GM20000 (cell line): Measurements from ENCODE around the gene NAV1.

Experiments used
- DNase-seq: peaks from one replicate; pipeline ENCODE4 v3.0.0; 2012; ENCODE audit warnings: low spot score
- TF ChIP-seq, protein P1 (sequence below): IDR thresholded peaks from 2 replicates; pipeline ENCODE4 v1.5.1; 2012; ENCODE audit warnings: mild to moderate bottlenecking, control low read depth; ENCODE audit errors: extremely low read depth, missing control alignments

NAV1 gene

DNA sequence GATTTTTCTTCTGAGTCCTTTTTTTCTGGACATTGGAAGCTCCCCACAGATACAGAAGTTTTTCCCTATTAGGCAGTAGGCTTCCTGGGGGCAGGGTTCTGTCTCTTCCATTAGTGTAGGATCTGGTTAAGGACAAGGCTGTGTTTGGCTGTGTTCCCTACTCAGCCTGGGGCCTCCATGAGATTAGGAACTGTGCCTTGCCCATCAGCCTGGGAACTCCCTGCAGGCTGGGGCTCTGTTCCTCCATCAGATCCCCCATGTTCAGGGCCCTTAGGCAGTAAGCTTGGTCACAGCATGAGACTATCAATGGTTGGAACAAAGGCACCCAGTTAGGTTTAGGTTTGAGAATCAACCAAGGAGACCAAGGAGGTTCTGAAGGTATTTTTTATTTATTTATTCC is 22.7 kb downstream of the NAV1 start:
- DNase-seq = no peak
- TF ChIP-seq, protein P1, sequence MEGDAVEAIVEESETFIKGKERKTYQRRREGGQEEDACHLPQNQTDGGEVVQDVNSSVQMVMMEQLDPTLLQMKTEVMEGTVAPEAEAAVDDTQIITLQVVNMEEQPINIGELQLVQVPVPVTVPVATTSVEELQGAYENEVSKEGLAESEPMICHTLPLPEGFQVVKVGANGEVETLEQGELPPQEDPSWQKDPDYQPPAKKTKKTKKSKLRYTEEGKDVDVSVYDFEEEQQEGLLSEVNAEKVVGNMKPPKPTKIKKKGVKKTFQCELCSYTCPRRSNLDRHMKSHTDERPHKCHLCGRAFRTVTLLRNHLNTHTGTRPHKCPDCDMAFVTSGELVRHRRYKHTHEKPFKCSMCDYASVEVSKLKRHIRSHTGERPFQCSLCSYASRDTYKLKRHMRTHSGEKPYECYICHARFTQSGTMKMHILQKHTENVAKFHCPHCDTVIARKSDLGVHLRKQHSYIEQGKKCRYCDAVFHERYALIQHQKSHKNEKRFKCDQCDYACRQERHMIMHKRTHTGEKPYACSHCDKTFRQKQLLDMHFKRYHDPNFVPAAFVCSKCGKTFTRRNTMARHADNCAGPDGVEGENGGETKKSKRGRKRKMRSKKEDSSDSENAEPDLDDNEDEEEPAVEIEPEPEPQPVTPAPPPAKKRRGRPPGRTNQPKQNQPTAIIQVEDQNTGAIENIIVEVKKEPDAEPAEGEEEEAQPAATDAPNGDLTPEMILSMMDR = no peak

DNA sequence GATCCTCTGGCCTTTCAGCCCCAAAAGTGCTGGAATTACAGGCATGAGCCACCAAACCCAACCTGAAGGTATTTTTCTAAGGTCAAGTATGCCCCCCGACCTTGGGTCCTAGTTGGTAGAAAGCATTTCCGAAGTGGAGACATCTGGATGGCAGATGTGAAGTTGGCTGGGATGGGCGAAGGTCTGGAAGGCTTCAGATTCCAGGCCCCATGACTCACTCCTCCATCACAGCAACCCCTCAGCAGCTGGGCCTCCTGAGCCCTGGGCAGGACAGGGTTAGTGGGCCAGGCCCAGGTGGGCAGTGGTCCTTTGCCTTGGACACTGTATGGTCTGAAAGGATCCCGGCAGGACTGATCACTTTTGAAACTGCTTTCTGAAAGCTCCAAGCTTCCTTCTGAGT is 23.3 kb downstream of the NAV1 start:
- no peak for DNase-seq
- TF ChIP-seq, protein P1 = no peak

DNA sequence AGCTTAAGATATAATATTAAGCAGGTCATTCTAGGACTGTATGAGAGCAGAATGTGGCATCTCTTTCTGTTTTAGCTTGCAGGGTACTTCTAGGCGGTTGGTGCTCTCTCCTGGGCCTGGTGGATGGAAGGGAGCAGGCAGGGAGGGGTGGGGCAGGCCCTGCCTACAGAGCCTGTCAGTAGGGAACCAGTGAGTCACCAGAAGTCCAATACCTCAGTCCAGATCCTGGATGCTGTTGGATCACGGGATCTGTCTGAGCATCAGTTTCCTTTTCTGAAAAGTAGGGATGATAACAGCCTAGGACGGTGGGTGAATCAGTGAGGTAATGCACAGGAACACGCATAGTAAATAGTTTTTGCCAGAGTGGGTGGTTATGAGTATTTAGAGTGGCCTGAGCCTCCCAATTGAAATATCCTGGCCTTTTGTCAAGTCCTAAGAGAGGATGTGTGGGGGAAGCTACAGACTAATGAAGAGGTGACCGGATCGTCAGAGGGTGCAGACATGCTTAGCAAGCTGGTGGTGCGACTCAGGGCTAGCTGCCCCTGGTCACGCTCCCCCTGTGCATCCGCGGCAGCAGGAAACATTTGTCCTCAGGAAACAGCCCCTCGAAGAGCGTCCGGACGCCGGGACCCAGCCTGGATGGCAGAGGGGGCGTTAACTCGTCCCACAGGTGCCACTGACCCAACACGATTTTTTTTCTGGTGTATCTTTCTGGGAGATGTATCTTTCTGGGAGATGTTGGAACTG is 23.9 kb downstream of the NAV1 start:
- no peak for DNase-seq
- TF ChIP-seq, protein P1 = no peak

DNA sequence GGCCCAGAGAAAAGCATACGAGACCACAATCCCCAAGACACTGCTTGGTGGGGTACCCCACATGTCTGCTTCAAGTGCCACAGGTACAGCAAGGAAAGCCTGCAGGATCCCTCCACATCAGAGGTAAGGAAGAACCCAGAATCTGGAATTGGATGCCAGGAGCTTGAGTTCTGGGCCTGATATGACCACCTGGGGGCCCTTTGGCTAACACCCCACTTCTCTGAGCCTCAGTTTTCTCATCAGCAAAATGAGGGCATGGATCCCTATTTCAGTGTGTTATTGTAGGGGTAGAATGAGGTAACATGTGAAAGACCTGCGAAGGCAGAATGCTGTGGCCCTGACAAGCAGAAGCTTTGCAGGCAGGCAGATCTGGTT is 24.5 kb downstream of the NAV1 start:
- DNase-seq = no peak
- TF ChIP-seq, protein P1 = no peak

DNA sequence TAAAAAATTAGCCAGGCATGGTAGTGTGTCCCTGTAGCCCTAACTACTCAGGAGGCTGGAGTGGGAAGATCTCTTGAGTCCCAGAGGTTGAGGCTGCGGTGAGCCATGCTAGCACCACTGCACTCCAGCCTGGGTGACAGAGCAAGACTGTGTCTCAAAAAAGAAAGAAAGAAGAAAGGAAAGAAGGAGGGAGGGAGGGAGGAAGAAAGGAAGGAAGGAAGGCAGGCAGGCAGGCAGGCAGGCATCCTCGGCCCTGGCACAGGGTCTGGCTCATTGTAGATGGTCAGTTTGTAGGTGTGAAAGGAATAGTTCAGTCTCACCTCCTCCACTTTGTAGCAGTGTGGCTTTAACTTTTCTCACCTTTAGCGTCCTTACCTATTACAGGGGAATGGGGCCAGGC is 25.0 kb downstream of the NAV1 start:
- TF ChIP-seq, protein P1 = no peak

DNA sequence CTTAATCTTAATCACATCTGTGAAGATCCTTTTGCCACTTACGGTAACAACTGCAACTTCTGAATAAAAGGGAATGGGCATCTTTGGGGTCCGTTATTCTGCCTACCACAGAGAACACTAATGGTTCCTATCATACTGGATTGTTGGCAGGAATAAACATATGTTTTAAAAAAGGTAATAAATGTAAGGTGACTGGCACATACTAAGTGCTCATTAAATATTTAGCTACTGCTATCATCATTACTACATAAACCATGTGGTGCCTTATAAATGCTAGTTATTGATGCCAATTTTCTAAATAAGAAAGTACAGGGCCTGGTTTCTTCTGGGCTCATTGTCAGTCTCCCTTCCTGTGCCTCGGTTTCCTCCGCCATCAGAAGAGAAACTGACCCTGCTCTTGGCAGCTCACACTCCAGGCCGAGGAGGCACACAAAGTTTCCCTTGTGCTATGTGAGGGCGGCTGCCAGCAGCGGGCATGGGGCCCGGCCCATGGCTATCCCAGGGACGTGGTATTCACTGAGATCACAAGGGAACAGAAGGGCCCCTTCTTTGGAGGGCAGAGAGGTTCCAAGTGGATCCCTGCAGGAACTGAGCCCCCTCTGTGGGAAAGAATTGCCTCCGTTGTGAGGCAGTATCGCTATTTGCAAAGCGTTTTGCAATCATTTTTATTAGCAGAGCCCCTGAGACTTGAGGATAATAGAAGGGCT is 26.2 kb downstream of the NAV1 start:
- no peak for DNase-seq
- TF ChIP-seq, protein P1 = no peak

More for the DNA sequence above, 25.0 kb downstream of the NAV1 start:
- DNase-seq = no peak

DNA sequence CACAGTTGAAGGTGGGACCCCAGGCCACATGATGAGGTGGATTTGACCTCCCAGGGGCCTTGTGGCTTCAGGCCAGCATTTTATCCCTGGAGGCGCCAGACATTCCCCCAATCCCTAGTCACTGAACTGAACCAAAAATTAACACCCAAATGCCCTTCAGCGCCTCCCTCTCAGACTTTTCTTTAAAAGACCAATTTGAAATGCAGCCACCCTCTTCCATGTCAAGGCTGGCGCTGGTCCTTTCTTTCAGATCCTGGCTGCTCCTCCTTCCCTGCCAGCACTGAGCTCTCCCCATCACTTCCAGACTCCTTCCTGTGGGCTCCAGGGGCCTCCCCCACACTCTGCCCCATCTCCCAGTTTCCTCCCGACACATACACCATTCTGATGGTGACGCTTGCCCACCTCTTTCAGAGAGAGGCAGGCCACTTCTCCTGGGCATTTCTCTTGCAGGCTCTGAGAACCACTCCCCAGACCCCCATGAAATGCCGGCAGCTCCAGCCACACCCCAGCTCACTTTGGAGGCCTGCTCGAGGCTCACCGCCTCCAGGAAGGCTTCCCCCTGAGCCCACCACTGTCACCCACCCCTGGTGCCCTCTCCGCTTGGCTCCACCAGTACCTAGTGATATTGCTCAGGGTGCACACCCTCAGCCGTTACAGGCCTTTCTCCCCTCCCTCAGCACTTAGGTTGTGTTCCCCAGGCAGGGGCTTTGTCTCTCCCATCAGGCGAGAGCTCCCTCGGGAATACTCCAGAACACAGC is 27.0 kb downstream of the NAV1 start:
- no peak for DNase-seq
- TF ChIP-seq, protein P1 = no peak
